Skeletal muscle cell (primary cell): Measurements from ENCODE around the gene PLCXD3.
A peak's percentile ranks its signal among the peaks of the same experiment; 100 is the strongest.

ENCODE experiments used
- DNase-seq: peaks from one replicate; pipeline ENCODE4 v3.0.0-alpha.2; 2010; ENCODE audit warnings: low read depth
- H3K4me3 ChIP-seq: 2 replicates; pipeline ENCODE4 v1.5.1; 2011; ENCODE audit warnings: low read depth, mild to moderate bottlenecking, control low read depth, low read length, moderate library complexity

Gene PLCXD3

GRCh38 chr5:41418220-41419031 lies 92.0 kb downstream of the PLCXD3 start:
- no peak overlapping the region for H3K4me3 ChIP-seq
- DNase-seq: no peak

DNA sequence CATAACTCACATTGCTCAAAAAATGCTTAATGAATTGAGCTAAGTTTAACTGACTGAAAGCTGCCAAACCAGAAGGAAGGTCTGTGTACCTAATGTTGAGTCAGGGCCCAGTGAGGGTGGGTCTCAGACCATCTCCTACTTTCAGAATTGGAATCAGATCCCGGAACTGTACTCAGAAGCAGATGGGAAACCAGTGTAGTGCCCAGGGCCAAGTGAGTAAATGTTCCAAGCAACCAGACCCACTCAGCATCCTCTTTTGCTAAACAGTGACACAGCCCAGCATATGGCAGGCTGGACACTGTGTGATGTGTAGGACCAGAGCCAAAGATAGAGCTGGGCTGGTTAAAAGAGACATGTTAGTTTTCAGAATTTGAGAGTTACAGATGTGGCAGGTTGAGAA lies 94.1 kb downstream of the PLCXD3 start:
- no peak overlapping the region for H3K4me3 ChIP-seq
- no peak for DNase-seq

GRCh38 chr5:41415242-41415641 lies 95.2 kb downstream of the PLCXD3 start:
- no peak overlapping the region for H3K4me3 ChIP-seq
- DNase-seq: no peak

DNA sequence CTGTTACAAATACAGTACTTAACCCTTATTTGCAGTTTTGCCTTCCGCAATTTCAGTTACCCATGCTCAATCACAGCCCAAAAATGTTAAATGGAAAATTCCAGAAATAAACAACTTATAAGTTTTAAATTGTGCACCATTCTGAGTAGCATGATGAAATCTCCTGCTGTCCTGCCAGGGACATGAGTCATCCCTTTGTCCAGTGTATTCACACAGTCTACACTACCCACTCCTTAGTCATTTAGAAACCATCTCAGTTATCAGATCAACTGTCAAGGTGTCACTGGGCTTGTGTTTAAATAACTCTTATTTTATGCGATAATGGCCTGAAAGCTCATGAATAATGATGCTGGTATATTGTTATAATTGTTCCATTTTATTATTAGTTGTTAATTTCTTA lies 95.8 kb downstream of the PLCXD3 start:
- no peak overlapping the region for H3K4me3 ChIP-seq
- DNase-seq: peak; percentile 86

DNA sequence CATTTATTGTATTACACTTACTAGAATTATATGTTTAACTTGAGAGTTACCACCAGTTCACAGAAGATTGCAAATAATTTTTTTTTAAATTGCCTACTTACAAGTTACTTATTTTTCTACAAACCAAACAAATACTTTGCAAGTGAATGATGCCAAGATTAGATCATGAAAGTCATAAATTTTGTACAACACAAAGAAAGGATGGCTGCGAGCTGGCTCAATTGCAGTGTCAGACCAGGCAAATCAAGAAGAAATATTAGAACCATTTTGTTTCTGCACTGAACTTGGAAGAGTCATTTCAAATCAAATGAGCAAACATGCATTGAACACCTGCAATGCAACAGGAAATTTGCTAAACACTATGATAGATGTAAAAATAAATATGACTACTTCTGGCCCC lies 97.3 kb downstream of the PLCXD3 start:
- no peak overlapping the region for H3K4me3 ChIP-seq
- DNase-seq: no peak

DNA sequence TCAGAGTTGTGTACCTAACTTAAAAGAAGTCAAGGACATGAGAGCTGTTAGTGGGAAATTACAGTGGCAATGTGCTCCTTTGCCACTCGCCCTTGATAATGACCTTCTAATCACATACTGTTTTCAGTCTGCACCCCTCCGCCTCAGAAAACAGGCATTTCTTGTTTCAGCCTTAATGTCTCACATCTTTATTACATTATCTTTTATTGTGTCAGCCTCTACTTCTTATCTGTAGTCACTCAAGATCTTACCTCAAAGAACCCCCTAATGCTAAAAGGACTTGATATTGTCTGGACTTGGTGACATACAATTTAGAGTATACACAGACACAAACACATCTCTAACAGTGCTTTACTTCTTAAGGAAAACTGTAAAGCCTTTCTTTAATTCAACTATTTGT lies 97.9 kb downstream of the PLCXD3 start:
- H3K4me3 ChIP-seq: no peak overlapping the region
- no peak for DNase-seq

DNA sequence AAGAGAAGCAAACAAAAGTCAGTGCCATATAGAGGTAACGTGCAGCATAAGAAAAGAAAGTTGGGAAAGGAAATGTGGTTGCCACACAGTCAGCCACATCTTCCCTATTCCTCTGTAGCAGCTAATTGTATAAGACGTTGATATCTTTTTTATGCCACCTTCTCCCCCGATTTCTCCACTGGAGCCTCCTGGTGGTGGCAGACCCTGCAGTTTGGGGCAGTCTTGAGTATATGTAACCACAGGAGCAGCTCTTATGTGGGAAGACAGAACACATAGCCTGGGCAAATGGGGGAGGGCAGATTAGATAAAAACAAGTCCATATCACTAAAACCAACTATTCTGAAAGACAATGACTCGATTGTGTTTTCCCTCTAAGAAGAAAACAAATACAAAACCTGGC lies 99.7 kb downstream of the PLCXD3 start:
- no peak for DNase-seq
- no peak overlapping the region for H3K4me3 ChIP-seq

GRCh38 chr5:41410307-41410706 lies 100.1 kb downstream of the PLCXD3 start:
- no peak overlapping the region for H3K4me3 ChIP-seq
- DNase-seq: no peak

- peak; percentile 27 for DNase-seq
- no peak overlapping the region for H3K4me3 ChIP-seq
Measured at GRCh38 chr5:41408676-41409443, 101.5 kb downstream of the PLCXD3 start.

GRCh38 chr5:41406936-41407335 lies 103.5 kb downstream of the PLCXD3 start:
- DNase-seq: no peak
- H3K4me3 ChIP-seq: no peak overlapping the region

- H3K4me3 ChIP-seq: no peak overlapping the region
- no peak for DNase-seq
Measured at GRCh38 chr5:41406424-41406823, 104.0 kb downstream of the PLCXD3 start.

DNA sequence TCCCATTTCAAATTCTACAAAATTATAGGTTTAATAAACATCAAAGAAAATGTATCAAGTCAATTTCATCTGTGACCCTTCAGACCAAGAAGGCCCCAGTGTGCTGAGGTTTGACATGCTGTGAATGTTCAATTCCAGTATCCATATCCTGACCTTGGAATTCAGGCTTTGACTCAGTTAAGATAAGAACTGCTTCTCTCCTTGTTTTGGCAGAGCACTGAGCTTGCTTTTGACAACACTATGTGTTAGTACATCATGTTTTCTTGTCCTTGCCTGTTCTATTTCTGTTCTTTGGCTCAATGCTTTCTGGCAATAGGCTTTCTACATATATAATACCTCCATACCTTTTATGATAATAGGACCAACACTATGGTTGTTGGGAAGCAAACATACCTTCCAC lies 105.6 kb downstream of the PLCXD3 start:
- H3K4me3 ChIP-seq: no peak overlapping the region
- no peak for DNase-seq

GRCh38 chr5:41403846-41404245 lies 106.6 kb downstream of the PLCXD3 start:
- DNase-seq: no peak

GRCh38 chr5:41402845-41403244 lies 107.6 kb downstream of the PLCXD3 start:
- no peak for DNase-seq
- no peak overlapping the region for H3K4me3 ChIP-seq

More at GRCh38 chr5:41403846-41404245, 106.6 kb downstream of the PLCXD3 start:
- H3K4me3 ChIP-seq: no peak overlapping the region

- no peak for DNase-seq
- no peak overlapping the region for H3K4me3 ChIP-seq
Measured at GRCh38 chr5:41399839-41400238, 110.6 kb downstream of the PLCXD3 start.

DNA sequence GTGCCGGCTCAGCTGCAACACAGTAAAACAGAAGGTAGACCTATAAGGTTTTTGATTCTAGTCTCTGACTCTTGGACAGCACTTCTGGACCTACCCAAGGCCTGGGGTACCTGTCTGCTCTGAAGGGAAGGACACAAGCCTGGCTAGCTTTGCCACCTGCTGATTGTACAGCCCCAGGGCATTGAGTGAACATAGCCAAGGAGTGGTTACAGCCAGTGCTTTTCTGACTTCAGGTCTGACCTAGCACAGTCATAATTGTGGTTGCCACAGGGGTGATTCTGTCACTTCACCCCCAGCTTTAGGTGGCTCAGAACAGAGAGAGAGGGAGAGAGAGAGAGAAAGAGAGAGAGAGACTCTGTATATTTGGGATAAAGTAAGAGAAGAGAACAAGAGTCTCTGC lies 118.4 kb downstream of the PLCXD3 start:
- DNase-seq: no peak

GRCh38 chr5:41374631-41375030 lies 135.8 kb downstream of the PLCXD3 start:
- no peak for DNase-seq
- H3K4me3 ChIP-seq: no peak overlapping the region

More for the DNA sequence above, 118.4 kb downstream of the PLCXD3 start:
- no peak overlapping the region for H3K4me3 ChIP-seq

DNA sequence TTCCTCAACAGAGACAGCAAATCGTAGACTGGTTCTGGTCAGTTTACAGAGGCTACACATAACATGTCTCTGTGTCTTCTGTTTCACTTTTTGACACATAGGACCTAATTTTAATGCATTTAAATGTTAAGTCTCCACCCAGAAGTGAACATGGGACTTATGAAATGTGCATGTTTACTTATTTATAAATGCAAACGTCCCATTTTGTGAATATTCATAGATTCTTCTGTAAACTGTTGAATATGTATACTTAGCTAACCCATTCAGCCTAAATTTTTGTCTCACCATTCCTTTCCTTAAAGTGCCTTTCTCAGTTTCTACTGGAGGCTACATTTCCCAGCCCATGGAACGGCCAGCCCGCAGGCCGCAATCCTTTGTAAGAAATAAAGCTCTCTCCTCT lies 137.2 kb downstream of the PLCXD3 start:
- DNase-seq: no peak
- H3K4me3 ChIP-seq: no peak overlapping the region

DNA sequence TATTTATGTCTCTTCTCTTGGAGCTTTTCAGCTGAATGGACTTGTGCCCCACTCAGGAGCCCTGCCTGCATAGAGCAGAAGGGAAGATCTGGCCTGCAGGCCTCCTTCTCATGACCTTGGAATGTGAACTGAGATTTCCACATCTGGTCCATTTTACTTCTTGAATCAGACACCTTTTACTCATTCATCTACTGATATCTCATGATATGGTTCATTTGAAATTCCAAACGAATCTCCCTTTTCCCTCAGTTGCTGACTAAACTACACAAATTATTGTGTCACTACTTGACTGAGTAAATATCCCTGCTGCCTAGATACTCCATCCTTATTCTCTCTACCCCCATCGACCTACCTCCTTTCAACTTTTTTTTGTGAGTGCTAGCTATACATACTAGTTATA lies 138.7 kb downstream of the PLCXD3 start:
- DNase-seq: no peak
- H3K4me3 ChIP-seq: no peak overlapping the region

DNA sequence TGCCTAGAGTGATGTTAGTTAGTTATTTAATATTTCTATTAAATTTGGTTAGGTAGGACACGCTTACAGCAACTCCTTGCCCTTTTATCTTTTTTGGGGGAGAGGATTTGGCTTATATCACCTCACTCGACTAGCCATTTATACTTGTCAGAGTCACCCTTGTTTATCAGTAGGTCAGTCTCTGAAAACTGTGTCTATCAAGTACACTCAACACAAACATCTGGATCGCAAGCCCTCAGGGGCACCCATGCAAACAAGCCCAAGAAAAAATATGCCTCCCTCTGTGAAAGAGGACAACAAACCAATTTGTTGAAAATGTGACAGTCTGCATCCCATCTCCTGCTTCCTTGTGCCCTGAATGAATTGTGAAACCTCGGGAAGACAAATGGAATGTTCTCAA lies 139.9 kb downstream of the PLCXD3 start:
- no peak overlapping the region for H3K4me3 ChIP-seq
- DNase-seq: no peak

- H3K4me3 ChIP-seq: no peak overlapping the region
- no peak for DNase-seq
Measured at GRCh38 chr5:41369799-41370198, 140.6 kb downstream of the PLCXD3 start.
